Panc1 (cell line): ENCODE results near the gene IGSF22. TPM values are rescaled to one million over a fixed set of nuclear protein-coding genes. Genes with fewer than 3 reads are reported as not detected.
"Not testable (repeated sequence)": the region's sequence is repeated elsewhere in the genome, so short reads cannot be mapped to it uniquely, and the experiment has no call there.

Experiments
- ATAC-seq: fragments of 200-7000 bp; cut with Tn5 transposase; 2 replicates; pipeline ENCODE4 v1.9.1; 2020; ENCODE audit warnings: mild to moderate bottlenecking, moderate library complexity
- BruUV-seq: library from RNA; stranded (reverse); fragments of 400-500 nt; replicated peaks from 2 replicates; lab custom pipeline; 2021; lab: Mats Ljungman, UMichigan
- CTCF ChIA-PET: fragments of 300-600 bp; sonication (Branson Sonifier 250); formaldehyde crosslinking; loops from one replicate; lab custom pipeline; 2022; ENCODE audit warnings: antibody characterized with exemption; lab: Charles Lee
- POLR2A ChIA-PET: fragments of 300-600 bp; sonication (Branson Sonifier 250); formaldehyde crosslinking; loops from one replicate; lab custom pipeline; 2022; ENCODE audit warnings: antibody characterized with exemption; lab: Charles Lee
- DNase-seq: peaks from one replicate; pipeline ENCODE4 v3.0.0-alpha.2; 2010; ENCODE audit warnings: low read depth, low spot score
- H3K27ac ChIP-seq: 2 replicates; pipeline ENCODE4 v1.5.1; 2011; ENCODE audit warnings: mild to moderate bottlenecking, low read length, inconsistent platforms
- H3K27me3 ChIP-seq: fragments of 200-500 bp; sonication (Bioruptor generic); 2 replicates; pipeline ENCODE4 v1.6.0; 2014; ENCODE audit warnings: low read length, inconsistent platforms; ENCODE audit not compliant: control insufficient read depth, insufficient read depth
- H3K36me3 ChIP-seq: fragments of 200-500 bp; sonication (Bioruptor generic); 2 replicates; pipeline ENCODE4 v1.5.1; 2014; ENCODE audit warnings: inconsistent platforms, mild to moderate bottlenecking, low read length, moderate library complexity; ENCODE audit not compliant: control insufficient read depth, insufficient read depth
- H3K4me1 ChIP-seq: 2 replicates; pipeline ENCODE4 v1.5.1; 2011; ENCODE audit warnings: inconsistent platforms, mild to moderate bottlenecking, low read length, moderate library complexity; ENCODE audit not compliant: control insufficient read depth, insufficient read depth
- H3K4me3 ChIP-seq, 2 experiments: 2 replicates each; pipeline ENCODE4 v1.5.1; 2011 to 2012; ENCODE audit warnings: low read depth in 2 of 2, low read length in 2 of 2, mild to moderate bottlenecking in 2 of 2, inconsistent platforms in 1 of 2, moderate library complexity in 1 of 2
- H3K9me3 ChIP-seq: fragments of 200-500 bp; sonication (Bioruptor generic); 2 replicates; pipeline ENCODE4 v1.5.1; 2014; ENCODE audit warnings: low read depth, mild to moderate bottlenecking, inconsistent platforms, low read length, moderate library complexity; ENCODE audit not compliant: control insufficient read depth, insufficient read depth
- CTCF ChIP-seq: fragments of 450-650 bp; IDR thresholded peaks from 2 replicates; pipeline ENCODE4 v1.5.1; 2017; ENCODE audit warnings: mild to moderate bottlenecking
- POLR2AphosphoS5 ChIP-seq: IDR thresholded peaks from 2 replicates; pipeline ENCODE4 v1.6.1; 2012; ENCODE audit warnings: mild to moderate bottlenecking, low read depth, low read length, moderate library complexity
- REST ChIP-seq, 2 experiments: IDR thresholded peaks; 2 replicates each; pipeline ENCODE4 v1.6.1; 2011 to 2012; ENCODE audit warnings: low read depth in 2 of 2, control low read depth in 1 of 2, low read length in 1 of 2, mild to moderate bottlenecking in 1 of 2, moderate library complexity in 1 of 2; ENCODE audit not compliant: insufficient read depth in 1 of 2
- SIN3A ChIP-seq: IDR thresholded peaks from 2 replicates; pipeline ENCODE4 v1.6.1; 2012; ENCODE audit warnings: low read depth, mild to moderate bottlenecking, low read length, moderate library complexity, borderline replicate concordance; ENCODE audit not compliant: insufficient read depth
- TCF7L2 ChIP-seq: IDR thresholded peaks from 2 replicates; pipeline ENCODE4 v1.6.1; 2011; ENCODE audit warnings: mild to moderate bottlenecking, low read depth, low read length, inconsistent platforms
- in situ Hi-C: cut with HindIII; loops from 2 replicates; pipeline ENCODE4 v1.10.0; 2016; ENCODE audit warnings: low sequenced_read_pairs, low pct_unique_long_range_greater_than_20kb
- intact Hi-C: fragments of 100-400 bp; cut with micrococcal nuclease; formaldehyde crosslinking; loops from one replicate; pipeline ENCODE4 v1.10.0; 2022; ENCODE audit not compliant: unreplicated experiment
- total RNA-seq: library from RNA; stranded (reverse); gene quantifications from one replicate; pipeline ENCODE4 v1.2.1, GENCODE V29; 2021; ENCODE audit not compliant: unreplicated experiment

The IGSF22 gene
- total RNA-seq, 1 experiment from 2014 or later: not detected

- ChIA-PET POLR2A (no interaction called here), CTCF (no interaction called here)
- Histone ChIP-seq H3K27ac (no peak overlapping the region), H3K36me3 (no peaks in the 10 kb centered on the region), H3K27me3 (no peaks in the 10 kb centered on the region), H3K9me3 (no peaks in the 10 kb centered on the region), H3K4me3 (no peak overlapping the region), H3K4me1 (no peaks in the 10 kb centered on the region)
- intact Hi-C loops: no loop called here
- in situ Hi-C loops: no loop called here
- ATAC-seq (no peak), DNase-seq (no peak)
- TF ChIP-seq POLR2AphosphoS5 (no peak), TCF7L2 (no peak), SIN3A (no peak), REST (IDR thresholded peaks at IDR 0.05; ENCODE audit: insufficient read depth in 1 of 2, low read depth in 2 of 2, low read length in 1 of 2) (no peak), CTCF (no peak)
- BruUV-seq: no TSS peak
These were observed 48.4 kb downstream of the IGSF22 start for GRCh38 chr11:18677560-18677959.

- in situ Hi-C loops: no loop called here
- Histone ChIP-seq H3K4me3 (no peak overlapping the region), H3K9me3 (no peaks in the 10 kb centered on the region), H3K4me1 (no peaks in the 10 kb centered on the region), H3K27ac (no peak overlapping the region), H3K36me3 (no peaks in the 10 kb centered on the region), H3K27me3 (no peaks in the 10 kb centered on the region)
- DNase-seq: no peak
- no peak for ATAC-seq
- ChIA-PET POLR2A (interaction anchor here (0.6 to 0.7 kb wide), 2 partner anchors 55 to 57 kb away, joined by 3 to 13 read pairs; no protein-coding TSS in a partner anchor), CTCF (interaction anchor here (0.7 kb wide), 1 partner anchor 48 kb away, joined by 4 read pairs; no protein-coding TSS in a partner anchor)
- no peak for TF ChIP-seq CTCF
- intact Hi-C loops: no loop called here
- BruUV-seq: no TSS peak
These were observed 49.2 kb downstream of the IGSF22 start for GRCh38 chr11:18676803-18677202.

GRCh38 chr11:18672209-18672608, 53.8 kb downstream of the IGSF22 start:
- intact Hi-C loops, H3K27me3 ChIP-seq, POLR2A ChIA-PET, H3K27ac ChIP-seq, DNase-seq, H3K4me1 ChIP-seq, in situ Hi-C loops, H3K4me3 ChIP-seq, ATAC-seq, H3K36me3 ChIP-seq, BruUV-seq, CTCF ChIA-PET, H3K9me3 ChIP-seq: not testable (repeated sequence)
